ENCODE measurements around the gene PRUNE2. TPM values are rescaled to one million over a fixed set of nuclear protein-coding genes. Genes with fewer than 3 reads are reported as not detected.

PRUNE2 gene
- total RNA-seq, 1 donor from 2014 or later = 63.8 TPM

DNA sequence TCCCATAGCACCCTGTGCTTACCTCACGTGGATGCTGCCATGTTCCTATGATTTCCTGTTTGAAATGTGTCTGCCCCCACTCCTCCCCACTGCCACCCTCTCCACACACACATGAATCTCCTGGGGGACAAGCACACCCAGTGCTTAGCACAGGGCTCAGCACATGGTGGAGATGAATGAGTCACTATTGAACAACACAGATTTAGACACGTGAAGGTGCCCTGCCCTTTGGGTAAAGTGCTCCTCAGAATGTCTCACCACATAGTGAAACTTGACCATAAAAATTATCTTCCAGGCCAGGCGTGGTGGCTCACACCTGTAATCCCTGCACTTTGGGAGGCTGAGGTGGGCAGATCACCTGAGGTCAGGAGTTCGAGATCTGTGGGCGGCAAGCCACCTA is 240.5 kb downstream of the PRUNE2 start:
- no peaks in the 10 kb centered on the region for H3K4me1 Mint-ChIP-seq (ENCODE audit: low read depth, unreplicated experiment)
- no peak for DNase-seq
- H3K27me3 Mint-ChIP-seq (ENCODE audit: unreplicated experiment) = peaks cover 2% of the 10 kb centered on the region
- TF ChIP-seq, protein P1, sequence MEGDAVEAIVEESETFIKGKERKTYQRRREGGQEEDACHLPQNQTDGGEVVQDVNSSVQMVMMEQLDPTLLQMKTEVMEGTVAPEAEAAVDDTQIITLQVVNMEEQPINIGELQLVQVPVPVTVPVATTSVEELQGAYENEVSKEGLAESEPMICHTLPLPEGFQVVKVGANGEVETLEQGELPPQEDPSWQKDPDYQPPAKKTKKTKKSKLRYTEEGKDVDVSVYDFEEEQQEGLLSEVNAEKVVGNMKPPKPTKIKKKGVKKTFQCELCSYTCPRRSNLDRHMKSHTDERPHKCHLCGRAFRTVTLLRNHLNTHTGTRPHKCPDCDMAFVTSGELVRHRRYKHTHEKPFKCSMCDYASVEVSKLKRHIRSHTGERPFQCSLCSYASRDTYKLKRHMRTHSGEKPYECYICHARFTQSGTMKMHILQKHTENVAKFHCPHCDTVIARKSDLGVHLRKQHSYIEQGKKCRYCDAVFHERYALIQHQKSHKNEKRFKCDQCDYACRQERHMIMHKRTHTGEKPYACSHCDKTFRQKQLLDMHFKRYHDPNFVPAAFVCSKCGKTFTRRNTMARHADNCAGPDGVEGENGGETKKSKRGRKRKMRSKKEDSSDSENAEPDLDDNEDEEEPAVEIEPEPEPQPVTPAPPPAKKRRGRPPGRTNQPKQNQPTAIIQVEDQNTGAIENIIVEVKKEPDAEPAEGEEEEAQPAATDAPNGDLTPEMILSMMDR (IDR thresholded peaks at IDR 0.05; ENCODE audit: partially characterized antibody, unreplicated experiment) = no peak
- peaks cover 7% of the 10 kb centered on the region for H3K36me3 Mint-ChIP-seq (ENCODE audit: unreplicated experiment)
- H3K4me3 Mint-ChIP-seq (ENCODE audit: unreplicated experiment) = no peak overlapping the region
- peaks cover 2% of the 10 kb centered on the region for H3K9me3 Mint-ChIP-seq (ENCODE audit: unreplicated experiment)
- H3K27ac Mint-ChIP-seq (ENCODE audit: unreplicated experiment) = no peak overlapping the region

DNA sequence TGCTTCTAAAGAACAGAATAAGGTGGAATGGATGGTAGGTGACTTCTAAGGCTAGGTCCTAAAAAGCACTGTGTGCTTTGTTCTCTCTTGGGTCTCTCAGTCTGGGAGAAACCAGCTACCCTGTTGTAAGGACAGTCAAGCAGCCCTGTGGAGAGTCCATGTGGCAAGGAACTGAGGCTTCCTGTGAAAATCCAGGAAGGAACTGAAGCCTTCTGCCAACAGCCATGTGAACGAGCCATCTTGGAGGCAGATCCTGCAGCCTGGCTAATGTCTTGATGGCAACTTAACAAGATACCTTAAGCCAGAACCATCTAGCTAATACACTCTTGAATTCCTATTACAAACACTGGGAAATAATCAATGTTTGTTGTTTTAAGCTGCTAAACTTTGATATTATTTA is 241.8 kb downstream of the PRUNE2 start:
- Mint-ChIP-seq H3K36me3 (ENCODE audit: unreplicated experiment) (peaks cover 7% of the 10 kb centered on the region), H3K4me3 (ENCODE audit: unreplicated experiment) (no peak overlapping the region), H3K4me1 (ENCODE audit: low read depth, unreplicated experiment) (peaks cover under 1% of the 10 kb centered on the region), H3K27ac (ENCODE audit: unreplicated experiment) (no peak overlapping the region), H3K27me3 (ENCODE audit: unreplicated experiment) (peaks cover 2% of the 10 kb centered on the region), H3K9me3 (ENCODE audit: unreplicated experiment) (peaks cover 2% of the 10 kb centered on the region)
- DNase-seq = no peak
- TF ChIP-seq, protein P1 (IDR thresholded peaks at IDR 0.05; ENCODE audit: partially characterized antibody, unreplicated experiment) = no peak

GRCh38 chr9:76662476-76663281 is 243.2 kb downstream of the PRUNE2 start:
- DNase-seq = no peak
- H3K4me3 Mint-ChIP-seq (ENCODE audit: unreplicated experiment) = no peak overlapping the region
- H3K36me3 Mint-ChIP-seq (ENCODE audit: unreplicated experiment) = peaks cover 7% of the 10 kb centered on the region
- TF ChIP-seq, protein P1 (IDR thresholded peaks at IDR 0.05; ENCODE audit: partially characterized antibody, unreplicated experiment) = no peak
- H3K27ac Mint-ChIP-seq (ENCODE audit: unreplicated experiment) = no peak overlapping the region
- H3K9me3 Mint-ChIP-seq (ENCODE audit: unreplicated experiment) = peaks cover 2% of the 10 kb centered on the region
- H3K4me1 Mint-ChIP-seq (ENCODE audit: low read depth, unreplicated experiment) = peaks cover 5% of the 10 kb centered on the region
- H3K27me3 Mint-ChIP-seq (ENCODE audit: unreplicated experiment) = peaks cover 2% of the 10 kb centered on the region

DNA sequence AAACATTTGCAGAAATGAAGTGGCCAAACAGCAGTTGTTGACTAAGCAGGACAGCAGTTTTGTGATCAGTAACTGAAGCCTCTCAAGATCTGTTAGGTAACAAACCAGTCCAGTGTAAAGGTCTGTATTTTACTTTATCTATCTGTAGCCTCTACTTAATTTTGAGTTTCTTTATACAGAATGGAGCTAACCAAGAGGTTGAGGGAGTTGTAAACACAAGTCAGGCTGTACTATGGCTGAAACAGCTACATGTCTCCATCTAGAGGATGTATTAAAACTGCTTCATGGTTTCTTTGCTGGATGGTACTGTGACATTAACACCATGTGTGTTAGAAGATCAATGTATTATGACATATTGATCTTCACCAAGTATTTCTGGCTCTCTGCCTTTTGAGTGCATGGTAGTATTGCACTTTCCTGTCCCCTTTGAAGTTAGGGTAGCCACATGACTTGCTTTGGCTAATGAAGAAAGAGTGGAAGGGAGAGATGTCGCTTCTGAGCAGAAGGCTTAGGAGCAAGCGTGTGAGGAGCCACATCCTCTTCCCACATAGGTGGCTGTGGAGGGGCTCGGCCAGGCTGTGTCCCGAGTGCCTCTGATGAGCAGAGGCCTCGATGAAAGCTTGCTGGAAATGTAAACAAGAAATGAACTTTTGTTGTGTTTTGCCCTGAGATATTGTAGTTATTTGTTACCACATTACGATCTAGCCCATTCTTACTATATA is 247.2 kb downstream of the PRUNE2 start:
- Mint-ChIP-seq H3K4me3 (ENCODE audit: unreplicated experiment) (no peak overlapping the region), H3K27me3 (ENCODE audit: unreplicated experiment) (no peaks in the 10 kb centered on the region), H3K4me1 (ENCODE audit: low read depth, unreplicated experiment) (peaks cover 5% of the 10 kb centered on the region), H3K36me3 (ENCODE audit: unreplicated experiment) (peaks cover 7% of the 10 kb centered on the region), H3K27ac (ENCODE audit: unreplicated experiment) (no peak overlapping the region), H3K9me3 (ENCODE audit: unreplicated experiment) (peaks cover 2% of the 10 kb centered on the region)
- TF ChIP-seq, protein P1 (IDR thresholded peaks at IDR 0.05; ENCODE audit: partially characterized antibody, unreplicated experiment) = no peak
- no peak for DNase-seq

GRCh38 chr9:76657265-76657664 is 248.6 kb downstream of the PRUNE2 start:
- DNase-seq = no peak
- Mint-ChIP-seq H3K27me3 (ENCODE audit: unreplicated experiment) (no peaks in the 10 kb centered on the region), H3K27ac (ENCODE audit: unreplicated experiment) (no peak overlapping the region), H3K9me3 (ENCODE audit: unreplicated experiment) (peaks cover 2% of the 10 kb centered on the region), H3K4me1 (ENCODE audit: low read depth, unreplicated experiment) (peaks cover 5% of the 10 kb centered on the region), H3K36me3 (ENCODE audit: unreplicated experiment) (peaks cover 3% of the 10 kb centered on the region), H3K4me3 (ENCODE audit: unreplicated experiment) (no peak overlapping the region)
- TF ChIP-seq, protein P1 (IDR thresholded peaks at IDR 0.05; ENCODE audit: partially characterized antibody, unreplicated experiment) = no peak
